HepG2 (cell line): ENCODE data around the gene SMTNL2.

ENCODE experiments used
- FOXK2 ChIP-seq: fragments of 450-650 bp; IDR thresholded peaks from 2 replicates; pipeline ENCODE4 v1.6.1; 2016
- RARG ChIP-seq: sonication (generic); formaldehyde crosslinking; IDR thresholded peaks from 2 replicates; pipeline ENCODE4 v1.4.0; 2020; ENCODE audit warnings: low read depth, mild to moderate bottlenecking, missing genetic modification reagents
- TBP ChIP-seq: sonication (generic); formaldehyde crosslinking; IDR thresholded peaks from 2 replicates; pipeline ENCODE4 v1.5.0; 2020; ENCODE audit warnings: missing genetic modification reagents
- ZNF543 ChIP-seq: sonication (generic); formaldehyde crosslinking; IDR thresholded peaks from 2 replicates; pipeline ENCODE4 v1.4.0; 2020; ENCODE audit warnings: mild to moderate bottlenecking, missing genetic modification reagents
- TF ChIP-seq, protein P1 (sequence below): sonication (generic); formaldehyde crosslinking; IDR thresholded peaks from 2 replicates; pipeline ENCODE4 v1.4.0; 2020; ENCODE audit warnings: missing genetic modification reagents

DNA sequence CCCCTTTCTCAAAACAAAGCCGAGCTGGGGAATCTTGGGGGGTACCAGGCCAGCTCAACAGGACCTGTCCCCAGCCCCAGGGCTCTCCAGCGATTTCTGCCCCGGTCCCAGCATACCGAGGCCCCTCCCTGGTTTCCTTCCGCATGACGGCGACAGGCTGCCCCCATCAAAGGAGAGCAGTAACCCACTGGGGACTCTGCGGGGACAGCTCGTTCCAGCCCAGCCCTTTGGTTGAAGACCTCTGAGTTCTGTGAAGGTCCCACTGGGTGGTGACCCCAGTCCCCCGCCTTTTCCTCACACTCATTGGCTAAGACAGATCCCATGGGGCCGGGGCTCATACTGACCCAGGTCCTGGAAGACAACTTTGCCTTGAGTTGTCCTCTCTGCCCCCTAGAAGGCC lies 4.1 kb downstream of the SMTNL2 start:
- TF ChIP-seq TBP (CRISPR knock-in tag) (no peak), ZNF543 (CRISPR knock-in tag) (no peak), RARG (no peak), FOXK2 (no peak)
- TF ChIP-seq, protein P1, sequence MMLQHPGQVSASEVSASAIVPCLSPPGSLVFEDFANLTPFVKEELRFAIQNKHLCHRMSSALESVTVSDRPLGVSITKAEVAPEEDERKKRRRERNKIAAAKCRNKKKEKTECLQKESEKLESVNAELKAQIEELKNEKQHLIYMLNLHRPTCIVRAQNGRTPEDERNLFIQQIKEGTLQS (CRISPR knock-in tag), result no peak
